Measurements from ENCODE around the gene EXT2.

EXT2 gene

DNA sequence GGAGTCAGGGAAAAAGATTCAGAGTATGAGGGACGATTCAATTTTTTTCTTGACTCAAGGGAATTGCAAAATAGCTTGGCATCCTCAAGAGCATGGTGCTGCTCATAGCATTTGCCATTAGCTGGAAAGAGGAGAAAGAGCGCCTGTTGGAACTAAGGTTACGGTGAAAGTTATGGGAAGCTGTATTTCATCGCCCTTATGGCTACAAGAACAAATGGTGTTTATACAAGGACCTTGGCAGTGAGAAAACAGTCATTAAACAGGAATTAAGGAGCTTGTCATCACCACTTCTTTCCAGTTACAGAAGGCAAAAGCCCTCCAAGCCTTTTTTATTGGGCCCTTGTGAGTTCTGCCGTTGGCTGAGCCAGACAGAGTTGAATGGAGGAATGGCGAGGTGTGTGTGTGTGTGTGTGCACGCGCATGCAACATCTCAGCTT lies 140.3 kb downstream of the EXT2 start:
- FAIRE-seq (no peak), DNase-seq (ENCODE audit: insufficient read length, low spot score) (no peak)

- FAIRE-seq, result no peak
- DNase-seq (ENCODE audit: insufficient read length, low spot score), result no peak
Measured at GRCh38 chr11:44236296-44236695, 140.8 kb downstream of the EXT2 start.

DNA sequence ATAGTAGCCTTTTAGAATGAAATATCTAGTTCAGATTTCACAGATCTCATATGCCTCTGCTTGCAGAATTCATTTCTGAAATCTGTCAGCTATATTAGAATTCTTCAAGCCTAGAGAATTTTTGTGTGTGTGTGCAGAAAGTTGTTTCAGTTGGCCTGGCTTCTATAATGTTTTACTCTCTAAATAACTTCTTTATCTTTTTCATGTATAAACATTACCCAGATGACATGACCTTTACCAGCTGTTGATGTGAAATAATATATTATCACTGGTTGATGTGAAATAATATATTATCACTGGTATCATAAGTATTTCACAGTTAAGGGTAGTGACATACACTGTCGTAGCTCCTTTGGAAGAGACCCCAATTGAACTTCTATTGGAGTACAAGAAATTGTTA lies 141.7 kb downstream of the EXT2 start:
- DNase-seq (ENCODE audit: insufficient read length, low spot score) (no peak), FAIRE-seq (no peak)

GRCh38 chr11:44241851-44242250 lies 146.4 kb downstream of the EXT2 start:
- FAIRE-seq (no peak), DNase-seq (ENCODE audit: insufficient read length, low spot score) (no peak)

GRCh38 chr11:44243086-44243485 lies 147.6 kb downstream of the EXT2 start:
- FAIRE-seq (no peak), DNase-seq (ENCODE audit: insufficient read length, low spot score) (no peak)

DNA sequence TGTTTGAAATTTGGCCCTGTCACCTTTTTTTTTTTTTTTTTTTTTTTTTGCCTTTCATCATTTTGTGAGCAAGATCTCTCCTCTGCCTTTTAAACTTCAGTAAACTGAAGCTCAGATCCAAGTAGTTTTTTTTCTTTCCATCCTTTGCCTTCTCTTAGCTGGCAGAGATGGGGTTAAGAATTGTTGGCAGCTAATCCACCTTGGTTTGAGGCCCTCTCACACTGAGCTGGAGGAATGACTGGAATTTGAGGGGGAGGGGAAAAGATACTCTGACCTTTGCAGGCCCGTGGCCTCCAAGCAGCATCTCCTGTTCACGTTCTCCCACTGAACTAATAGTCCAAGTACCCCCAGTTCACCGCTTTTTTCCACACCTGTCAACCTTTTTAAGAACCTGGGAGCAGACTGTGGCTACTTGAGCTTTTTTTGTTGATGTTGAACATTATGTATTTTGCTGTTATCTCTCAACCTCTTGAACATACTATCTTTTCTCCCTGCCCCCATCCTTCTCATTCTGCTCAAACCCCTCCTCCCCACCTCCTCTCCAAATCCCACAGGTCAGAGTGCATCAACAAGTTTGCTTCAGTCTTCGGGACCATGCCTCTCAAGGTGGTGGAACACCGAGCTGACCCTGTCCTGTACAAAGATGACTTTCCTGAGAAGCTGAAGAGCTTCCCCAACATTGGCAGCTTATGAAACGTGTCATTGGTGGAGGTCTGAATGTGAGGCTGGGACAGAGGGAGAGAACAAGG lies 148.3 kb downstream of the EXT2 start:
- FAIRE-seq (peak; percentile 80), DNase-seq (ENCODE audit: insufficient read length, low spot score) (peak; percentile 71)

GRCh38 chr11:44244639-44245310 lies 149.3 kb downstream of the EXT2 start:
- FAIRE-seq, result no peak
- DNase-seq (ENCODE audit: insufficient read length, low spot score), result no peak

DNA sequence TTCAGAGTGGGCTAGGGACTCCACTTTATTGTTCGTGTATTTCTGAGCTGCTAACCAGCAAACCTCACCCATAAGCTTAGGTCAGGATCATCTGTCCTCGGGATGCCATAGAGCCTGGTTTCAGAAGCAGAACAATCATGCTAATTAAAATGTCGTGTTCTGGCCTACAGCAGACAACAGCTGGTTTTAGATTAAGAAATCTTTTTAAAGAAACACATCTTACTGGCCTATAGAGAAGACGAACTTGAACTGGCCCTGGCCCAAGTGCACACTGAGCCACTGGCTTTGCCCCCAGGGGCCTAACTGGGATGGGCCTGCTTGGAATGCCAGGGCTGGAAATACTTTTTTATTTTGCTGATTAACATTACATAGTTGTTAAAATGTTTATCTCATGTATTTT lies 151.2 kb downstream of the EXT2 start:
- DNase-seq (ENCODE audit: insufficient read length, low spot score), result no peak
- no peak for FAIRE-seq

- FAIRE-seq (no peak), DNase-seq (ENCODE audit: insufficient read length, low spot score) (no peak)
Measured at GRCh38 chr11:44247508-44247907, 152.0 kb downstream of the EXT2 start.

DNA sequence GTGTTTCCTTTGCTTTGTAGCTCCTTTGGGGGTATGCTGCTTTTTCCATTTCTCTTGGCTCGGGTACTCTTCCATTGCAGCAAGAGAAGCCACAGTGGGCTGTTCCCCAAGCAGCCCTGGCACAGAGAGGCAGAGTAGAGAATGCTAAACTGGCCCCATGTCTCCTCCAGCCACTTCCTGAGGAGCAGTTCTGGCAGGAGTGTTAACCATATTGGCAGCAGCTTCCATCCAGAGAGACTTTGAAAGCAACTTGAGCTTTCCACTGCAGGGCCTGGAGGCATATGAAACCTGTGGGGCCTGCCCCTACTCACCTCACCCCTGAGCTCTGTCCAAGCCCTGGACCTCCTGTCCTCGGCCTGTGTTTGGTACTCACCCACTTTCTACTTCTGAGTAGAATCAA lies 152.6 kb downstream of the EXT2 start:
- FAIRE-seq, result no peak

GRCh38 chr11:44250421-44250820 lies 154.9 kb downstream of the EXT2 start:
- no peak for DNase-seq (ENCODE audit: insufficient read length, low spot score)
- FAIRE-seq, result no peak

More for the DNA sequence above, 152.6 kb downstream of the EXT2 start:
- DNase-seq (ENCODE audit: insufficient read length, low spot score), result no peak

GRCh38 chr11:44252999-44253602 lies 157.6 kb downstream of the EXT2 start:
- no peak for FAIRE-seq
- DNase-seq (ENCODE audit: insufficient read length, low spot score), result no peak

DNA sequence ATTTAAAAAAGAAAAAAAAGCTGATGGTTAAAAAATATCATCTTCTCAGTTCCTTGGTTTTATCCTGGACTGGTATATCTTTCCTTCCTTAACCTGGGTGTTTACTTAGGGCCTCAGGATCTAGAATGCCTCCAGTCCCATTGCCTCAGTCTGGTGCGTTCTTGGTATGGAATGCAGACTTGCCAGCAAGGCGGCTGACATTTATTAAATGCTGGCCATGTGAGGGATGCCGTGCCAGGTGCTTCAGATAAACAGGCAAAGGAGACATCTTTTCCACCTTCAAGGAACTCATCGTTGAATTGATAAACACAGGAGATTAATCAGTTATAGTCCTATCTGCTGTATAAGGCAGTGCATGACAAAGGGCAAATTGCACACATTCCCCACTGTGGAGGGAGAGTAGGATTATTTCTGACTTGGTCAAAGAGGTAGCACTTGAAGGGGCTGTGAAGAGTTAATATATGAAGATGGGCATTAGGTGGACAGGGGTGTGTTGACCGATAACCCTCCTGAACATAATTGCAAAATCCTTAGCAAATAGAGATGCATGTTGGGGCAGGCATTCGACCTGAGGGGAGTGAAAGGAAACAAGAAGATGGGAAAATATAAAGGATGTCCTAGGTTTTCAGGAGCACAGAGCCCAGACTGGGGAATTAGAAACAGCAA lies 160.1 kb downstream of the EXT2 start:
- FAIRE-seq (no peak), DNase-seq (ENCODE audit: insufficient read length, low spot score) (no peak)

DNA sequence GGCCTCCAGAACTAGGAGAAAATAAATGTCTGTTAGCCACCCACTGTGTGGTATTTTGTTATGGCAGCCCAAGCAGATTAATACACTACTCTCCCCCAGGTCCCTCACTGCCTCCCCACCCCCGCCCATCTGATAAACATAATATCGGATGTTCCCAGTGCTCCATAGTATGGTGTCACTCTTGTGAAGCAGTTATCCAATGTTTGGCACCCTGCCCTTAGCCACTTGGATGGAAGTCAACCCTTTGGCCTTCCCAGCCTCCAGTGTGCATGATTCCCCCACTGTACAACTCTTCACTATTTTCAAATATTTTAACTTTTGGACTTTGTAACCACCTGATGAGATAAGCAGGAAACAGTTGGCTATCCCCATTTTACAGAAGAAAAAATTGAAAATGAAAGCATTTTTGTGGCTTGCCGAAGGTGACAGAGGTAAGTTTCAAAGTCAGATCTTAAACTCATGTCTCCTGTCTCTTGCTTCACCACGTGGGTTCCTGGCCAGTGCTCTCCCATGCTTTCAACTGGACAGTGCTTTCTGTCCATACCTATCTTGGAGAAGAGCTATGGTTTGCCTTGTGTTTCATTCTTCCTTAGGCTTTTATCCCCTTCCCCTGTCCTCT lies 161.3 kb downstream of the EXT2 start:
- no peak for FAIRE-seq
- no peak for DNase-seq (ENCODE audit: insufficient read length, low spot score)

DNA sequence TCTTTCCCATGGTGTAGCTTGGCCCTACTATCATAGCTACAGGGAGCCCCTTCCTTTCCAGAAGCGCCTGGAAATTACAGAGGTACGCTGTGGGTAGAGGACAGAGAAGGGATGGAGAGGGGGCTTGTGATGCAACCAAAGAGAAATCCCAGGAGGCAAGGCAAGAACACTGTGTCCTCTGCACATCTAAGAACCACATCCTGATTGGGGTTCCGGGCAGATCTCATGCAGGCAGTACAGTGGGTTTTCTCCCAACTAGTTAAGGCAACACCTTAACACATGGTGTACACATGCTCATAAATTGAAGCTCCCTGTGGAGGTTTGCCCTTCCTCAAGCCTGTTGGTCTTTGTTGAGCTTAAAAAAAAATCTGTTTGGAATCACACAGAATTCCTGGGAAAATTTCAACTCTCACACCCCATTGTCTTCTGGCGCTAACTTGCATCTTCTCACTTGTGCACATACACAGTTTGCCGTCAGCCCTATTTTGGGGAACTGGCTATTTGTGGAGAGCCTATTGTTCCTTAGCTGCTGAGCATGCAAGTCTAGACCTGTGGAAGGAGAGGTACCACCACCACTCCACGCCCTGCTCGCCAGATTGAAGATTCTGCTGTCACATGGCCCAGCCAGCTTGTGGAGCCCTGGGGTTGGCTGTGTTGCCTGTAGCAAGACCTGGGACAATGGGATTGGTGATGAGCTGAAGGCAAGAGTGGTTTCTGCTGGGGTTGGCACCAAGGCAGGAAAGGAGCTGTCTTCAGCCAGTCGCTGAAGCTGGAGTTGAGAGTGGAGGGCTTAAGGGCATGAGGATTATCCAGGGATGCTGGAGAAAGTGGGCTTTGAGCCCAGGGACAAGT lies 162.1 kb downstream of the EXT2 start:
- no peak for DNase-seq (ENCODE audit: insufficient read length, low spot score)
- peak; percentile 9 for FAIRE-seq

- DNase-seq (ENCODE audit: insufficient read length, low spot score), result no peak
- FAIRE-seq, result no peak
Measured at GRCh38 chr11:44258190-44258489, 162.7 kb downstream of the EXT2 start.

- DNase-seq (ENCODE audit: insufficient read length, low spot score) (no peak), FAIRE-seq (no peak)
Measured at GRCh38 chr11:44258839-44259420, 163.5 kb downstream of the EXT2 start.

- no peak for DNase-seq (ENCODE audit: insufficient read length, low spot score)
- FAIRE-seq, result no peak
Measured at GRCh38 chr11:44260081-44260480, 164.6 kb downstream of the EXT2 start.

DNA sequence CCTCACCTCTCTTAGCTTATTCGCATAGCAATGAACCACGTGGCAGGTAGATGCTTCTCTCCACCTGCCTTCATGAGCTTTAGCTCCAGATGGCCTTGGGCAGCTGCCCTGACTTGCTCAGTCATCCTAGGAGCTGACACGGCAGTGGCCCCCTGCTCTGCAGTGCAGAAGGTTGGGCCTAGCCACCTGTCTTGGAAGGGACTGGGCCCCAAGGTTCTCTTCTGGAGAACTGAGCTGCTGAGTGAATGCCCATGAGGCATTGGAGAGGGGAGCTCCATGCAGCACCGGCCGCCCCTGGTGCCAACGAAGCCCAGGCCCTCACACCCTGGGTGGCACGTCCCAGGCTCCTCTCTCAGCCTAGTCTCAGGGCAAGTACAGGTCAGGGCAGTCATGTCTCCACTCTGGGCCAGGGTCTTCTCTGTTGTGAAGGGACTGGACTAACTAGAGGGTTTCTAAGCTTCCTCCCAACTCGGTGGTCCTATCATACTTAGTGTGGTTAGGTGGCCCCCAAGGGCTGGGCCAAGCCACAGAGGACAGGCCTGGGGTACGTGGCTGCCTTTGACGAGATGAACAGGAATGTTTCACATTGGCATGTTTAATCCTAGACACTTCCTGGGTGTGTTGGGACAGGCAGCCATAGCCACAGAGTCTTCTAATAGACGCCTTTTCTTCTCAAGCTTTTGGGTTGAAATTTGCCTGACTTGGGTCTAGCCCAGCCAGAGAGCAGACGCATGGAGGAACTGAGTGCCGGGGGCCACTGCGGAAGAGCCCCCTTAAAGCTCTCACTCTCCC lies 166.5 kb downstream of the EXT2 start:
- DNase-seq (ENCODE audit: insufficient read length, low spot score) (no peak), FAIRE-seq (no peak)
